ENCODE results near the gene COCH. TPM values are rescaled to one million over a fixed set of nuclear protein-coding genes. Genes with fewer than 3 reads are reported as not detected.
"Not testable (repeated sequence)": the region's sequence is repeated elsewhere in the genome, so short reads cannot be mapped to it uniquely, and the experiment has no call there.

Gene COCH
- total RNA-seq, 1 donor from 2014 or later, result 1.3 TPM

- H3K4me3 Mint-ChIP-seq, result no peak overlapping the region
- H3K27ac Mint-ChIP-seq, result no peak overlapping the region
- H3K9me3 Mint-ChIP-seq, result no peaks in the 10 kb centered on the region
- intact Hi-C loops (cut with micrococcal nuclease), result no loop called here
- DNase-seq (ENCODE audit: low spot score), result no peak
- no peaks in the 10 kb centered on the region for H3K27me3 Mint-ChIP-seq (ENCODE audit: insufficient read depth)
- H3K36me3 Mint-ChIP-seq (ENCODE audit: low read depth), result peaks cover 14% of the 10 kb centered on the region
- peaks cover 7% of the 10 kb centered on the region for H3K4me1 Mint-ChIP-seq (ENCODE audit: low read depth)
Measured at GRCh38 chr14:30914812-30915211, 40.5 kb downstream of the COCH start.

- Mint-ChIP-seq H3K4me3 (no peak overlapping the region), H3K36me3 (ENCODE audit: low read depth) (peaks cover 17% of the 10 kb centered on the region), H3K4me1 (ENCODE audit: low read depth) (peaks cover 8% of the 10 kb centered on the region), H3K27ac (no peak overlapping the region), H3K27me3 (ENCODE audit: insufficient read depth) (no peaks in the 10 kb centered on the region), H3K9me3 (no peaks in the 10 kb centered on the region)
- DNase-seq (ENCODE audit: low spot score), result no peak
- intact Hi-C loops (cut with micrococcal nuclease), result no loop called here
Measured at GRCh38 chr14:30915596-30915995, 41.2 kb downstream of the COCH start.

- Mint-ChIP-seq H3K27me3 (ENCODE audit: insufficient read depth) (no peaks in the 10 kb centered on the region), H3K9me3 (no peaks in the 10 kb centered on the region), H3K27ac (no peak overlapping the region), H3K4me1 (ENCODE audit: low read depth) (peaks cover 20% of the 10 kb centered on the region), H3K36me3 (ENCODE audit: low read depth) (peaks cover 30% of the 10 kb centered on the region), H3K4me3 (no peak overlapping the region)
- intact Hi-C loops (cut with micrococcal nuclease), result no loop called here
- no peak for DNase-seq (ENCODE audit: low spot score)
Measured at GRCh38 chr14:30921305-30921704, 46.9 kb downstream of the COCH start.

GRCh38 chr14:30921788-30922187 lies 47.4 kb downstream of the COCH start:
- H3K27me3 Mint-ChIP-seq (ENCODE audit: insufficient read depth), result no peaks in the 10 kb centered on the region
- no peak for DNase-seq (ENCODE audit: low spot score)
- H3K27ac Mint-ChIP-seq, result no peak overlapping the region
- peaks cover 30% of the 10 kb centered on the region for H3K36me3 Mint-ChIP-seq (ENCODE audit: low read depth)
- H3K4me3 Mint-ChIP-seq, result no peak overlapping the region
- no peaks in the 10 kb centered on the region for H3K9me3 Mint-ChIP-seq
- H3K4me1 Mint-ChIP-seq (ENCODE audit: low read depth), result peaks cover 19% of the 10 kb centered on the region
- intact Hi-C loops (cut with micrococcal nuclease), result no loop called here

- peaks cover 28% of the 10 kb centered on the region for H3K4me1 Mint-ChIP-seq (ENCODE audit: low read depth)
- H3K36me3 Mint-ChIP-seq (ENCODE audit: low read depth), result peaks cover 21% of the 10 kb centered on the region
- no peaks in the 10 kb centered on the region for H3K27me3 Mint-ChIP-seq (ENCODE audit: insufficient read depth)
- H3K27ac Mint-ChIP-seq, result no peak overlapping the region
- no peaks in the 10 kb centered on the region for H3K9me3 Mint-ChIP-seq
- intact Hi-C loops (cut with micrococcal nuclease), result no loop called here
- DNase-seq (ENCODE audit: low spot score), result no peak
- H3K4me3 Mint-ChIP-seq, result no peak overlapping the region
Measured at GRCh38 chr14:30925254-30925653, 50.9 kb downstream of the COCH start.

- no peaks in the 10 kb centered on the region for H3K27me3 Mint-ChIP-seq (ENCODE audit: insufficient read depth)
- no peak for DNase-seq (ENCODE audit: low spot score)
- H3K27ac Mint-ChIP-seq, result no peak overlapping the region
- intact Hi-C loops (cut with micrococcal nuclease), result loop anchor here (2.0 kb wide), 1 partner anchor 154 kb away; no protein-coding TSS in a partner anchor
- H3K36me3 Mint-ChIP-seq (ENCODE audit: low read depth), result peaks cover 7% of the 10 kb centered on the region
- peaks cover 15% of the 10 kb centered on the region for H3K4me1 Mint-ChIP-seq (ENCODE audit: low read depth)
- H3K4me3 Mint-ChIP-seq, result no peak overlapping the region
- no peaks in the 10 kb centered on the region for H3K9me3 Mint-ChIP-seq
Measured at GRCh38 chr14:30928462-30928861, 54.1 kb downstream of the COCH start.

- intact Hi-C loops (cut with micrococcal nuclease); H3K9me3 Mint-ChIP-seq; H3K27me3 Mint-ChIP-seq (ENCODE audit: insufficient read depth); H3K4me1 Mint-ChIP-seq (ENCODE audit: low read depth); H3K27ac Mint-ChIP-seq; H3K4me3 Mint-ChIP-seq; DNase-seq (ENCODE audit: low spot score): not testable (repeated sequence)
- peaks cover 16% of the 10 kb centered on the region for H3K36me3 Mint-ChIP-seq (ENCODE audit: low read depth)
Measured at GRCh38 chr14:30933937-30934336, 59.6 kb downstream of the COCH start.

GRCh38 chr14:30935445-30935844 lies 61.1 kb downstream of the COCH start:
- no peaks in the 10 kb centered on the region for H3K4me1 Mint-ChIP-seq (ENCODE audit: low read depth)
- no peak overlapping the region for H3K27ac Mint-ChIP-seq
- H3K36me3 Mint-ChIP-seq (ENCODE audit: low read depth), result peaks cover 19% of the 10 kb centered on the region
- intact Hi-C loops (cut with micrococcal nuclease), result no loop called here
- no peaks in the 10 kb centered on the region for H3K9me3 Mint-ChIP-seq
- no peaks in the 10 kb centered on the region for H3K27me3 Mint-ChIP-seq (ENCODE audit: insufficient read depth)
- no peak for DNase-seq (ENCODE audit: low spot score)
- no peak overlapping the region for H3K4me3 Mint-ChIP-seq

- intact Hi-C loops (cut with micrococcal nuclease), result no loop called here
- no peak for DNase-seq (ENCODE audit: low spot score)
- H3K27me3 Mint-ChIP-seq (ENCODE audit: insufficient read depth), result no peaks in the 10 kb centered on the region
- H3K9me3 Mint-ChIP-seq, result no peaks in the 10 kb centered on the region
- no peak overlapping the region for H3K27ac Mint-ChIP-seq
- H3K36me3 Mint-ChIP-seq (ENCODE audit: low read depth), result peaks cover 22% of the 10 kb centered on the region
- H3K4me3 Mint-ChIP-seq, result no peak overlapping the region
- H3K4me1 Mint-ChIP-seq (ENCODE audit: low read depth), result no peaks in the 10 kb centered on the region
Measured at GRCh38 chr14:30938617-30939016, 64.3 kb downstream of the COCH start.

Other genes with a start within 250 kb of the COCH start
- gene AP4S1, start 151.1 kb downstream of the COCH start, total RNA-seq, result 7.9 and 8.5 TPM in 2 replicates
- gene STRN3, start 151.8 kb downstream of the COCH start, total RNA-seq, result 25.9 and 31.3 TPM in 2 replicates